ENCODE measurements around the gene KLHDC9. TPM values are rescaled to one million over a fixed set of nuclear protein-coding genes. Genes with fewer than 3 reads are reported as not detected.
A peak's percentile ranks its signal among the peaks of the same experiment; 100 is the strongest.

KLHDC9 gene
- total and polyA plus RNA-seq, 9 of the 15 experiments (the other 6 are each of a cell fraction or from before 2014, with no cell fraction given) = not detected

- TF ChIP-seq, protein P1, sequence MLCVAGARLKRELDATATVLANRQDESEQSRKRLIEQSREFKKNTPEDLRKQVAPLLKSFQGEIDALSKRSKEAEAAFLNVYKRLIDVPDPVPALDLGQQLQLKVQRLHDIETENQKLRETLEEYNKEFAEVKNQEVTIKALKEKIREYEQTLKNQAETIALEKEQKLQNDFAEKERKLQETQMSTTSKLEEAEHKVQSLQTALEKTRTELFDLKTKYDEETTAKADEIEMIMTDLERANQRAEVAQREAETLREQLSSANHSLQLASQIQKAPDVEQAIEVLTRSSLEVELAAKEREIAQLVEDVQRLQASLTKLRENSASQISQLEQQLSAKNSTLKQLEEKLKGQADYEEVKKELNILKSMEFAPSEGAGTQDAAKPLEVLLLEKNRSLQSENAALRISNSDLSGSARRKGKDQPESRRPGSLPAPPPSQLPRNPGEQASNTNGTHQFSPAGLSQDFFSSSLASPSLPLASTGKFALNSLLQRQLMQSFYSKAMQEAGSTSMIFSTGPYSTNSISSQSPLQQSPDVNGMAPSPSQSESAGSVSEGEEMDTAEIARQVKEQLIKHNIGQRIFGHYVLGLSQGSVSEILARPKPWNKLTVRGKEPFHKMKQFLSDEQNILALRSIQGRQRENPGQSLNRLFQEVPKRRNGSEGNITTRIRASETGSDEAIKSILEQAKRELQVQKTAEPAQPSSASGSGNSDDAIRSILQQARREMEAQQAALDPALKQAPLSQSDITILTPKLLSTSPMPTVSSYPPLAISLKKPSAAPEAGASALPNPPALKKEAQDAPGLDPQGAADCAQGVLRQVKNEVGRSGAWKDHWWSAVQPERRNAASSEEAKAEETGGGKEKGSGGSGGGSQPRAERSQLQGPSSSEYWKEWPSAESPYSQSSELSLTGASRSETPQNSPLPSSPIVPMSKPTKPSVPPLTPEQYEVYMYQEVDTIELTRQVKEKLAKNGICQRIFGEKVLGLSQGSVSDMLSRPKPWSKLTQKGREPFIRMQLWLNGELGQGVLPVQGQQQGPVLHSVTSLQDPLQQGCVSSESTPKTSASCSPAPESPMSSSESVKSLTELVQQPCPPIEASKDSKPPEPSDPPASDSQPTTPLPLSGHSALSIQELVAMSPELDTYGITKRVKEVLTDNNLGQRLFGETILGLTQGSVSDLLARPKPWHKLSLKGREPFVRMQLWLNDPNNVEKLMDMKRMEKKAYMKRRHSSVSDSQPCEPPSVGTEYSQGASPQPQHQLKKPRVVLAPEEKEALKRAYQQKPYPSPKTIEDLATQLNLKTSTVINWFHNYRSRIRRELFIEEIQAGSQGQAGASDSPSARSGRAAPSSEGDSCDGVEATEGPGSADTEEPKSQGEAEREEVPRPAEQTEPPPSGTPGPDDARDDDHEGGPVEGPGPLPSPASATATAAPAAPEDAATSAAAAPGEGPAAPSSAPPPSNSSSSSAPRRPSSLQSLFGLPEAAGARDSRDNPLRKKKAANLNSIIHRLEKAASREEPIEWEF (CRISPR knock-in tag; IDR thresholded peaks at IDR 0.05) = no peak
- no peak for TF ChIP-seq STAG1 (CRISPR knock-in tag; IDR thresholded peaks at IDR 0.05; ENCODE audit: borderline replicate concordance)
- peak; percentile 70 for TF ChIP-seq CHD1 (IDR thresholded peaks at IDR 0.05; ENCODE audit: low read length)
- no peak for TF ChIP-seq E4F1 (CRISPR knock-in tag; IDR thresholded peaks at IDR 0.05; ENCODE audit: borderline replicate concordance)
- TF ChIP-seq, protein P2, sequence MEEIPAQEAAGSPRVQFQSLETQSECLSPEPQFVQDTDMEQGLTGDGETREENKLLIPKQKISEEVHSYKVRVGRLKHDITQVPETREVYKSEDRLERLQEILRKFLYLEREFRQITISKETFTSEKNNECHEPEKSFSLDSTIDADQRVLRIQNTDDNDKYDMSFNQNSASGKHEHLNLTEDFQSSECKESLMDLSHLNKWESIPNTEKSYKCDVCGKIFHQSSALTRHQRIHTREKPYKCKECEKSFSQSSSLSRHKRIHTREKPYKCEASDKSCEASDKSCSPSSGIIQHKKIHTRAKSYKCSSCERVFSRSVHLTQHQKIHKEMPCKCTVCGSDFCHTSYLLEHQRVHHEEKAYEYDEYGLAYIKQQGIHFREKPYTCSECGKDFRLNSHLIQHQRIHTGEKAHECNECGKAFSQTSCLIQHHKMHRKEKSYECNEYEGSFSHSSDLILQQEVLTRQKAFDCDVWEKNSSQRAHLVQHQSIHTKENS (CRISPR knock-in tag; IDR thresholded peaks at IDR 0.05) = no peak
- TF ChIP-seq POLR2G (IDR thresholded peaks at IDR 0.05; ENCODE audit: low read depth, low read length) = peak; percentile 99
- TF ChIP-seq, protein P3, sequence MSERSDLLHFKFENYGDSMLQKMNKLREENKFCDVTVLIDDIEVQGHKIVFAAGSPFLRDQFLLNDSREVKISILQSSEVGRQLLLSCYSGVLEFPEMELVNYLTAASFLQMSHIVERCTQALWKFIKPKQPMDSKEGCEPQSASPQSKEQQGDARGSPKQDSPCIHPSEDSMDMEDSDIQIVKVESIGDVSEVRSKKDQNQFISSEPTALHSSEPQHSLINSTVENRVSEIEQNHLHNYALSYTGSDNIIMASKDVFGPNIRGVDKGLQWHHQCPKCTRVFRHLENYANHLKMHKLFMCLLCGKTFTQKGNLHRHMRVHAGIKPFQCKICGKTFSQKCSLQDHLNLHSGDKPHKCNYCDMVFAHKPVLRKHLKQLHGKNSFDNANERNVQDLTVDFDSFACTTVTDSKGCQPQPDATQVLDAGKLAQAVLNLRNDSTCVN (CRISPR knock-in tag; IDR thresholded peaks at IDR 0.05) = no peak
- TF ChIP-seq SETDB1 (IDR thresholded peaks at IDR 0.05; ENCODE audit: low read length) = no peak
- no peak for TF ChIP-seq HMG20B (CRISPR knock-in tag; IDR thresholded peaks at IDR 0.05)
- TF ChIP-seq RAD21 (CRISPR knock-in tag; conservative IDR thresholded peaks at IDR 0.05 in 1 of 2, IDR thresholded peaks at IDR 0.05 in 1 of 2) = no peak
- TF ChIP-seq ZNF12 (CRISPR knock-in tag; IDR thresholded peaks at IDR 0.05) = 0 out of 2 replicates have a peak, but pooled peaks have one; percentile 20
Observed at GRCh38 chr1:161117759-161118581, 19.8 kb downstream of the KLHDC9 start, which contains the start of the genes NIT1 and PFDN2 (continued).

Measured in K562 (cell line).